Measurements from ENCODE around the gene EYA3. TPM values are rescaled to one million over a fixed set of nuclear protein-coding genes. Genes with fewer than 3 reads are reported as not detected.

Gene EYA3, protein sequence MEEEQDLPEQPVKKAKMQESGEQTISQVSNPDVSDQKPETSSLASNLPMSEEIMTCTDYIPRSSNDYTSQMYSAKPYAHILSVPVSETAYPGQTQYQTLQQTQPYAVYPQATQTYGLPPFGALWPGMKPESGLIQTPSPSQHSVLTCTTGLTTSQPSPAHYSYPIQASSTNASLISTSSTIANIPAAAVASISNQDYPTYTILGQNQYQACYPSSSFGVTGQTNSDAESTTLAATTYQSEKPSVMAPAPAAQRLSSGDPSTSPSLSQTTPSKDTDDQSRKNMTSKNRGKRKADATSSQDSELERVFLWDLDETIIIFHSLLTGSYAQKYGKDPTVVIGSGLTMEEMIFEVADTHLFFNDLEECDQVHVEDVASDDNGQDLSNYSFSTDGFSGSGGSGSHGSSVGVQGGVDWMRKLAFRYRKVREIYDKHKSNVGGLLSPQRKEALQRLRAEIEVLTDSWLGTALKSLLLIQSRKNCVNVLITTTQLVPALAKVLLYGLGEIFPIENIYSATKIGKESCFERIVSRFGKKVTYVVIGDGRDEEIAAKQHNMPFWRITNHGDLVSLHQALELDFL
- total RNA-seq (2014; rRNA removed; shearing (Covaris generic)): 8.2 and 9.2 TPM in 2 replicates

GRCh38 chr1:28088168-28088961 is at the start of gene EYA3:
TSS of gene EYA3 (minus strand) at chr1:28088610. CDS start at chr1:28058026, 30,584 bp downstream.
- peak; percentile 96 for DNase-seq (ENCODE audit: low spot score)

DNA sequence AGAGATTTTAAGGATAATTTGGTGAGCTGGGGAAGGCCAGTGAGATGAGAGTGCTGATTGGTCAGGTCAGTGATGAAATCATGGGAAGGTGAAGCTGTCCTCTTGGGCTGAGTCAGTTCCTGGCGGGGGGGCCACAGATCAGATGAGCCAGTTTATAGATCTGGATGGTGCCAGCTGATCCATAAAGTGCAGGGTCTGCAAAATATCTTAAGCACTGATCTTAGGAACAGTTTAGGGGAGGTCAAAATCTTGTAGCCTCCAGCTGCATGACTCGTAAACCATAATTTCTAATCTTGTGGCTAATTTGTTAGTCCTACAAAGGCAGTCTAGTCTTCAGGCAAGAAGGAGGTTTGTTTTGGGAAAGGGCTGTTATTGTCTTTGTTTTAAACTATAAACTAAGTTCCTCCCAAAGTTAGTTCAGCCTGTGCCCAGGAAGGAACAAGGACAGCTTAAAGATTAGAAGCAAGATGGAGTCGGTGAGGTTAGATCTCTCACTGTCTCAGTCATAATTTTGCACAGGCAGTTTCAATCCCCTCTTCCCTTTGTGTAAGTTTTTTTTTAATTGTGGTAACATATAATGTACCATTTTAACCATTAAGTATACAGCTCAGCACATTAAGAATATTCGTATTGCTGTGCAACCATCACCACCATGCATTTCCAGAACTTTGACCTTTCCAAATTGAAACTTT is 48.7 kb upstream of the EYA3 start:
- no peak for DNase-seq (ENCODE audit: low spot score)

DNA sequence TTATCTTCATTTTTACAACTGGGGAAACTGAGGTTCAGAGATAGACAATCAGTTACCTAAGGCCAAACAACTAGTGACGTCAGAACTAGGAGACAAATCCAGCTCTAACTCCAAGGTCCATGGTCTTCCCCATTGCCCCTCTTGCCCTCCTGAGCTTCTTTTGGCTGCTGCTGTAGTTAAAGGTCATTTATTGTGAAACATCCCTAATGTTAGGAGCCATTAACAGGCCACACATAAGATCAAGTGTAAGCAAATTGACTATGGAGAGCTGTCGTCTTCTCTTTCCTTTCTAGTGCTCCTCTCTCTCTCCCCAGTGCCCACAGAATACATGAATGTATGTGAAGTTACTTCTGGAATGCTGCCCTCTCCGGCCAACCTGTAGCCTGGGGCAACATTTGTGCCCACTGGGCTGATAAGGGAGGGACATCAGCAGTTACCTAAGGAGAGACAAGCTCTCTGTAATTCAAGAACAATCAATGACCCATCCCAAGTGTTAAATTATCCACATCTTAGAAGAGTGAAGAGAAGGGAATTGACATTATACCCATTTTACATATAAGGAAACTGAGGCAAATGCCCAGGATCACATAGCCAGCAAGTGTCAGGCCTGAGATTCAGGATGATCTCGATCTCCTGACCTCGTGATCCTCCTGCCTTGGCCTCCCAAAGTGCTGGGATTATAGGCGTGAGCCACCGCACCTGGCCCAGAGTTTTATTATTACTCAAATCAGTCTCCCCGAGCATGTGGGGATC is 47.9 kb upstream of the EYA3 start:
- DNase-seq (ENCODE audit: low spot score): no peak

DNA sequence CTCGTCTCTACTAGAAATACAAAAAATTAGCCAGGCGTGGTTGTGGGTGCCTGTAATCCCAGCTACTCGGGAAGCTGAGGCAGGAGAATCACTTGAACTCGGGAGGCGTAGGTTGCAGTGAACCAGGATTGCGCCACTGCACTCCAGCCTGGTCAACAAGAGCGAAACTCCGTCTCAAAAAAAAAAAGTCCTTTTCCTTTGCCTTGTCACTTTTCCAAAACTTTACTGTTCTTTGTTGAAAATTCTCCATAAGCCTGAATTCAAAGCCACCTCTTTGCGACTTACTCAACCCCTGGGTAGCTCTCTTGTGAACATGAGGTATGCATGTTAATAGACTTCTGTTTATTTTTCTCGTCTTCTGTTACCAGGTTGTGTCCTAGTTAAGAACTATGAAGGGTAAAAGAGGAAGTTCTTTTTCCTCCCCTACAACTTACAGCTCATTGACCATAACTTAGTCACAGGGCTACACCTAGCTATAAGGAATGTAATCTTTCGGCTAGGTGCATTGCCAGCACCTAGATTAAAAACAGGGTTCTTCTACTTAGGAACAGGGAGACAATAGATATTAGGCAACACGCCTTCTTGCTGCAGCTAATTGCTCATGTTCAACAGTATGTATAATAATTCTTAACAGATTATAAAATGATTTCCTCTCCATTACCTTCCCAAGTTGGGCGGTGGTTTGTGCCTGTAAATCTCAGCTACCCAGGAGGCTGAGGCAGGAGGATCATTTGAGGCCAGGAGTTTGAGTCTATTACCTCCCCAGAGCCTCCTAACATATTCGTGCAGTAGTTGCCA is 47.2 kb upstream of the EYA3 start:
- no peak for DNase-seq (ENCODE audit: low spot score)

- DNase-seq (ENCODE audit: low spot score): no peak
Observed at GRCh38 chr1:28134651-28135207, 46.3 kb upstream of the EYA3 start.

GRCh38 chr1:28132171-28133167 is 44.1 kb upstream of the EYA3 start:
- DNase-seq (ENCODE audit: low spot score): no peak

DNA sequence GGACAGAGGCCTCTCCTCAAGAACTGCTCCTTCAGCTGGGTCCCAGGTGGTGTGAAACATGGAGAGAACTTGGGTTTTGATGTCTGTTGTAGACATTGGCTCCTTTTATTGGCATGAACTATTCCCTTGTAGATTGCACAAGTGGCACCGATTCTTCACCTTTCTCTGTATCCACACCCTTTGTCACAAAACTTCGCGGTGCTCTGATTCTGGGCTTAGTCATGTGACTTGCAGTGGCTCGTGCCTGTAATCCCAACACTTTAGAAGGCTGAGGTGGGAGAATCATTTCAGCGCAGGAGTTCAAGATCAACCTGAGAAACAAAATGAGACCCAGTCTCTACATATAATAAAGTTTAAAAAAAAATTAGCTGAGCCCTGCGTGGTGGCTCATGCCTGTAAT is 42.5 kb upstream of the EYA3 start:
- no peak for DNase-seq (ENCODE audit: low spot score)

DNA sequence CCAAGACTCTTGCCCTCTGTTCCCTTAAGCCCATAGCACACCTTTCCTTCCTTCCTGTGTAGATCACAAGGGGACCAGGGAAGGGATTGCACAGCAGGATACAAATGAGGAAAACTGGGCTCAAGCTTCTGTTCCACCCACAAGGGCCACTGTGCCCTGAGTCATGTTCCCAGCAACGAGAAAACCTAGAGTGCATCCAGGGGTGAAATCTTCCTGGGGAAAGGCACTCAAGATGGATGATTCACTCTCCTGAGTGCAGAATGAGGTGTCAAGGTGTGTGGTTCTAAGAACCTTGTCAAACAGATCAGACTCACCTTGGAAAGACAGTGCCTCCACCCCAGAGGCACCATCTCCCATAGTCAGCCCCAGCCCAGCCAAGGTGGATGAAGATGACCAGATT is 40.7 kb upstream of the EYA3 start:
- DNase-seq (ENCODE audit: low spot score): peak; percentile 45

GRCh38 chr1:28127617-28128257 is 39.3 kb upstream of the EYA3 start:
- DNase-seq (ENCODE audit: low spot score): no peak

DNA sequence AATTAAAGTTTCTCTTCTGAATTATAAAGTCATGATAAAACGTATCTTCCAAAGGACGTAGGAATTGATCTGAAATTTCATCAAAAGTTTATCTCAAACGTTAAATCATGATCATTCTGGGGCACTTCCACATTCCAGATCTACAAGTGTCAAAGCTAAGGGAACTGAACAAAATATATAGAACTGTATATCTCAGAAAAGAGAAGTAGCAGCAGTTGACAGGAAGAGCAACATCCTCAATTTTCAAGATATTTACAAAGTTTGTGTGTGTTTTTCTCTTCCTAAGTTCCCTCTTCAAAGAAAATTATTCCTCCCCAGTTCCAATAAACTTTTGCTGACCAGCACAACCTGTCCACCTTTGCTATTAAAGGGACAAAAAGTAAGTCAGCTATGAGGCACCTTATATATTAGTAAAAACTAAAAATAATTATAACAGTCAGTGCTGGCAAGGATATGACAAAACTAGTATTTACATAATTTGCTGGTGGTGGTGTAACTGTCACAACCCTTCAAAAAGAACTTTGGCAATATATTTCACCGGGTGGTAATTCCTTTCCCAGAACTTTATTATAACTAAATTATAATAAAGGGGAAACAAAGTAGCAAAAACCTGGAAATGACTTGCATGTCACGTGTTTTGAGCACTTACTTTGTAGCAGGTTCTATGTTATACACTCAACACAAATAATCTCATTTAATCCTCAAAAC is 38.5 kb upstream of the EYA3 start:
- no peak for DNase-seq (ENCODE audit: low spot score)

DNA sequence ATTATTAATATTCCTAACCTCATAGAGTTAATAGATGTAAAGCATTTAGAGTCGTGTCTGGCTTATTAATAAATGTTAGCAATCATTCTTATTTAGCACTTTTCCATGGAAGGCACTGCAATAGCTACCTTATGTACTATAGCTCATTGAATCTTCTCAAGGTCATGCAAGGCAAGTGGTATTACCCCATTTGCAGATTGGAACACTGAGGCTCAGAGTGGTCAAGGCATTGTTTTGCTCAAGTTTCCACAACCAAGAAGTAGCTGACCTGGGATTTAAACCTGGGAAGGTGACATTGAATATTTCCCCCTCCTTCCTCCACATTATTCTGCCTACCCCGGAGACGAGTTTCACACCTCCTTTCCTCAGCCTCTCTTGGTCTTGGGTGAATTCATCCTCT is 37.8 kb upstream of the EYA3 start:
- no peak for DNase-seq (ENCODE audit: low spot score)

DNA sequence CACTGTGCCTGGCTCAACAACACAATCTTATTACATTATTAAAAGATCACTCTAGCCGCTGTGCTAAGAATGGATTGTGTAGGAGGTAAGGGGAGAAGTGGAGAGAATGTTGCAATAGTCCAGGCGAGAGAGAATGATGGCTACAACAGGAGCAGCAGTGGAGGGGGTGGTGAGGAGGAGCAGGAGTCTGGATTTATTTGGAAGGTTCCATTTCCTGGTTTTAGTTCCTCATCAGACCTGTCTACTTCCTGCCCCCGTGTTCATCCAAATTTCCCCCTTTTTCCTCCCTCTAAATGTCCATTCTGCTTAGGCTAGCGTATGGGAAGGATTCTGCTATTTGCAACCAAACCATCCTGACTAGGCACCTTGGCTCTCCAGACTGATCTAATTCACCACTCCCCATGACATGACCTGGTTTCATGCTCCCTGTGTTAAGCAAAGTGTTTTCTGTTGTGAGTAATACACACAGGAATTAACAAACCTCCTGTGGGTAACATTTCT is 35.1 kb upstream of the EYA3 start:
- peak; percentile 61 for DNase-seq (ENCODE audit: low spot score)

DNA sequence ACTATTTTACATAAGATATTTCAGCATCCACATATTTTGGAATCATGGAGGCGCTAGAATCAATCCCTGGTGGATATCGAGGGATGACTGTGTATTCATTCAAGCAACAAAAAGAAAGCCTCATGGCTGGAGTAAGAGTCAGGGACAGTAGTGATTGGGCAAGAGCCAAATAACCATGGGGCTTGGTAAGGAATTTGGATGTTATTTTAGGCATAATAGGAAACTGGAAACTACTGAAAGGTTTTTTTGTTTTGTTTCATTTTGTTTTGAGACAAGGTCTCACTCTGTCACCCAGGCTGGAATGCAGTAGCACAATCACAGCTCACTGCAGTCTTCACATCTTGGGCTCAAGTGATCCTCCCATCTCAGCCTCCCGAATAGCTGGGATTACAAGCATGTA is 33.8 kb upstream of the EYA3 start:
- no peak for DNase-seq (ENCODE audit: low spot score)

- DNase-seq (ENCODE audit: low spot score): no peak
Observed at GRCh38 chr1:28119556-28119955, 31.1 kb upstream of the EYA3 start.

DNA sequence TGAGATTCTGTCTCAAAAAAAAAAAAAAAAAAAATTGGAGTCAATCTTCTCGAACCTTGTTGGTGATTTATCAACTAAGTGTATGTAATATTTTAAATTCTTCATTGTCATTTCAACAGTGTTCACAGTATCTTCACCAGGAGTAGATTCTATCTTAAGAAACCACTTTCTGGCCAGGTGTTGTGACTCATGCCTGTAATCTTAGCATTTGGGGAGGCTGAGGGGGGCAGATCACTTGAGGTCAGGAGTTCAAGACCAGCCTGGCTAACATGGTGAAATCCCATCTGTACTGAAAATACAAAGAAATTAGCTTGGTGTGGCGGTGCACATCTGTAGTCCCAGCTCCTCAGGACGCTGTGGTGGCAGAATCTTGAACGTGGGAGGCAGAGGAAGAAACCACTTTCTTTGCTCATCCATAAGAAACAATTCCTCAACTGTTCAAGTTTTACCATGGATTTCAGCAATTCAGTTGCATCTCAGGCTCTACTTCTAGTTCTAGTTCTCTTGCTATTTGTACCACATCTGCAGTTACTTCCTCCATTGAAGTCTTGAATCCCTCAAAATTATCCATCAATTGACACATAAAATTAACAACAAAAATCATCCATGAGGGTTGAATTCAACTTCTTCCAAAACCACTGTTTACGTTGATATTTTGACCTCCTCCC is 30.4 kb upstream of the EYA3 start:
- no peak for DNase-seq (ENCODE audit: low spot score)

DNA sequence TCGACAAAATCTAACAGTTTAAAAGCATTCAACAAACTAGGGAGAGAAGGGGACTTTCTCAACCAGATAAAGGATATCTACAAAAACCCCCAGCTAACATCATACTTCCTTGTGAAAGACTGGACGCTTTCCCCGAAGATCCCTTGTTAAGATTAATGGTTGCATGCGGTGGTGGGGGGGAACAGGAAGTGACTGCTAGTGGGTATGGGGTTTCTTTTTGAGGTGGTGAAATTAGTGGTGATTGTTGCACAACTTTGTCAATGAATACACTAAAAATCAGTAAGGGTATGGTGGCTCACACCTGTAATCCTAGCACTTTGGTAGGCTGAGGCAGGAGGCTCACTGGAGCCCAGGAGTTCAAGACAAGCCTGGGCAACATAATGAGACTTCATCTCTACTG is 26.9 kb upstream of the EYA3 start:
- no peak for DNase-seq (ENCODE audit: low spot score)

DNA sequence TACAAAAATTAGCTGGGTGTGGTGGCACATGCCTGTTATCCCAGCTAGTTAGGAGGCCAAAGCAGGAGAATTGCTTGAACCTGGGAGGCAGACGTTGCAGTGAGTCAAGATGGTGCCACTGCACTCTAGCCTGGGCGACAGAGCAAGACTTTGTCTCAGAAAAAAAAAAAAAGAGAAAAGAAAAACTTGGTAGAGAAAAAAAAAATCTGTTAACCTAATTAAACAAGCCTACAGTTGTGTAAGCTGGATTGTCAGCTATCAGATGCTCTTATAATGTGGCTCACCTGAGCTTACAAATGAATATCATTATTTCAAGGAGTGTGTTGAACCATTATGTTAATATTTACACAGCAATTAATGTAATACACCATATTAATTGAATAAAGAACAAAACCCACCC is 26.4 kb upstream of the EYA3 start:
- no peak for DNase-seq (ENCODE audit: low spot score)
